HepG2 (cell line): ENCODE results near the gene CHPF. TPM values are rescaled to one million over a fixed set of nuclear protein-coding genes. Genes with fewer than 3 reads are reported as not detected.

Experiments
- AHDC1 ChIP-seq: sonication (generic); formaldehyde crosslinking; IDR thresholded peaks from 2 replicates; pipeline ENCODE4 v1.5.1; 2020; ENCODE audit warnings: mild to moderate bottlenecking, missing genetic modification reagents, borderline replicate concordance
- ARID5B ChIP-seq: IDR thresholded peaks from 2 replicates; pipeline ENCODE4 v1.4.0; 2020; ENCODE audit warnings: mild to moderate bottlenecking, missing genetic modification reagents
- CSRNP2 ChIP-seq: sonication (generic); formaldehyde crosslinking; conservative IDR thresholded peaks from 2 replicates; pipeline ENCODE4 v1.8.0; 2022; ENCODE audit warnings: low read depth, missing genetic modification reagents
- E2F1 ChIP-seq: sonication (generic); formaldehyde crosslinking; IDR thresholded peaks from 2 replicates; pipeline ENCODE4 v1.5.0; 2020; ENCODE audit warnings: missing genetic modification reagents
- HCFC1 ChIP-seq: fragments of 150-350 bp; IDR thresholded peaks from 2 replicates; pipeline ENCODE4 v1.6.1; 2014; ENCODE audit warnings: low read depth, low read length
- HNRNPH1 ChIP-seq: fragments of 200-400 bp; formaldehyde crosslinking; optimal IDR thresholded peaks from 2 replicates; pipeline ENCODE3; 2017; ENCODE audit warnings: mild to moderate bottlenecking, low read depth, low read length
- HOXA9 ChIP-seq: sonication (generic); formaldehyde crosslinking; IDR thresholded peaks from 2 replicates; pipeline ENCODE4 v1.8.1; 2022; ENCODE audit warnings: missing genetic modification reagents, mild to moderate bottlenecking, moderate library complexity, borderline replicate concordance
- MBNL3 ChIP-seq: fragments of 250-450 bp; sonication (Bioruptor Pico); conservative IDR thresholded peaks from 2 replicates; pipeline ENCODE4 v1.8.0; 2022; ENCODE audit warnings: mild to moderate bottlenecking, inconsistent platforms
- PHF21A ChIP-seq: sonication (generic); formaldehyde crosslinking; IDR thresholded peaks from 2 replicates; pipeline ENCODE4 v1.5.0; 2020; ENCODE audit warnings: mild to moderate bottlenecking, missing genetic modification reagents
- SIN3A ChIP-seq: IDR thresholded peaks from 2 replicates; pipeline ENCODE4 v1.6.1; 2011; ENCODE audit warnings: low read depth, mild to moderate bottlenecking, control low read depth, low read length, borderline replicate concordance
- THYN1 ChIP-seq: sonication (generic); formaldehyde crosslinking; IDR thresholded peaks from 2 replicates; pipeline ENCODE4 v1.8.1; 2023; ENCODE audit warnings: low read depth, mild to moderate bottlenecking, moderate library complexity, missing genetic modification reagents, borderline replicate concordance
- TP53 ChIP-seq: sonication (generic); formaldehyde crosslinking; conservative IDR thresholded peaks from 2 replicates; pipeline ENCODE4 v1.4.0; 2020; ENCODE audit warnings: missing genetic modification reagents
- ZNF337 ChIP-seq: sonication (generic); formaldehyde crosslinking; IDR thresholded peaks from 2 replicates; pipeline ENCODE4 v1.5.1; 2020; ENCODE audit warnings: missing genetic modification reagents, low read depth, mild to moderate bottlenecking, borderline replicate concordance
- ZNF432 ChIP-seq: sonication (generic); formaldehyde crosslinking; IDR thresholded peaks from 2 replicates; pipeline ENCODE4 v1.5.0; 2020; ENCODE audit warnings: missing genetic modification reagents, mild to moderate bottlenecking, borderline replicate concordance
- ZSCAN29 ChIP-seq: sonication (generic); formaldehyde crosslinking; conservative IDR thresholded peaks from 2 replicates; pipeline ENCODE4 v1.4.0; 2020; ENCODE audit warnings: mild to moderate bottlenecking, missing genetic modification reagents
- polyA plus RNA-seq, 8 experiments: library from polyadenylated mRNA; depleted of rRNA in 3 of 8; stranded (reverse) in 7 of 8; unstranded in 1 of 8; fragments of >200 nt; fragmentation: Illumina TruSeq in 4 of 8; extraction: Trizol in 4 of 8; gene quantifications; 2 replicates each; pipeline versions ENCODE4 v1.2.1 to v1.2.3, GENCODE V29; 2011 to 2016; ENCODE audit warnings: low read depth in 4 of 8, missing spikeins in 1 of 8, mixed read lengths in 1 of 8; ENCODE audit not compliant: insufficient read depth in 1 of 8
- total RNA-seq, 5 experiments: library from RNA; depleted of rRNA; stranded (reverse); fragments of >200 nt; fragmentation: Illumina TruSeq; extraction: Trizol; gene quantifications; 2 replicates each; pipeline ENCODE4 v1.2.3, GENCODE V29; 2016; ENCODE audit warnings: low read depth in 1 of 5

The CHPF gene
- total and polyA plus RNA-seq, 2 of the 13 experiments (the other 11 are each of a cell fraction or from before 2014, with no cell fraction given) = 79.6 to 111 TPM

GRCh38 chr2:219542931-219543595, 546 bp downstream of the CHPF start (continued):
- no peak for TF ChIP-seq CSRNP2 (CRISPR knock-in tag)
- TF ChIP-seq TP53 (CRISPR knock-in tag) = no peak
- TF ChIP-seq ZNF432 (CRISPR knock-in tag) = no peak
- TF ChIP-seq E2F1 (CRISPR knock-in tag) = no peak; the same call in 1 of the 2 replicates
- TF ChIP-seq MBNL3 = no peak
- TF ChIP-seq ZSCAN29 (CRISPR knock-in tag) = no peak
- TF ChIP-seq SIN3A = no peak
- TF ChIP-seq ARID5B = no peak
- no peak for TF ChIP-seq HNRNPH1
- TF ChIP-seq THYN1 (CRISPR knock-in tag) = no peak
- TF ChIP-seq HOXA9 (CRISPR knock-in tag) = peak; percentile 66; the same call in 1 of the 2 replicates
- no peak for TF ChIP-seq HCFC1
- peak; percentile 16; the same call in 1 of the 2 replicates for TF ChIP-seq ZNF337 (CRISPR knock-in tag)
- TF ChIP-seq AHDC1 = no peak
- no peak; the same call in 1 of the 2 replicates for TF ChIP-seq PHF21A (CRISPR knock-in tag)
